HUES6 (cell line): ENCODE measurements around the gene ZBED5.
"Not testable (repeated sequence)": the region's sequence is repeated elsewhere in the genome, so short reads cannot be mapped to it uniquely, and the experiment has no call there.

Experiments used
- H3K27ac ChIP-seq: 2 replicates; pipeline ENCODE4 v1.7.0; 2013; ENCODE audit warnings: low read depth, mild to moderate bottlenecking, low read length, inconsistent platforms
- H3K27me3 ChIP-seq: 2 replicates; pipeline ENCODE4 v1.6.1; 2013; ENCODE audit warnings: low read length; ENCODE audit not compliant: control insufficient read depth, insufficient read depth
- H3K36me3 ChIP-seq: 2 replicates; pipeline ENCODE4 v1.6.1; 2013; ENCODE audit warnings: low read length; ENCODE audit not compliant: control insufficient read depth, insufficient read depth
- H3K4me1 ChIP-seq: 2 replicates; pipeline ENCODE4 v1.6.1; 2013; ENCODE audit warnings: low read length; ENCODE audit not compliant: control insufficient read depth, insufficient read depth
- H3K4me3 ChIP-seq: 2 replicates; pipeline ENCODE4 v1.5.1; 2013; ENCODE audit warnings: low read depth, low read length
- H3K9ac ChIP-seq: one replicate; pipeline ENCODE4 v1.6.1; 2013; ENCODE audit warnings: mild to moderate bottlenecking, low read length
- H3K9me3 ChIP-seq: 2 replicates; pipeline ENCODE4 v1.6.1; 2013; ENCODE audit warnings: low read depth, low read length; ENCODE audit not compliant: control insufficient read depth, insufficient read depth

Gene ZBED5

GRCh38 chr11:10829139-10829538 is 28.7 kb downstream of the ZBED5 start:
- H3K4me3 ChIP-seq, result no peak overlapping the region
- H3K9me3 ChIP-seq, result peaks cover 8% of the 10 kb centered on the region
- H3K27me3 ChIP-seq, result no peaks in the 10 kb centered on the region
- no peaks in the 10 kb centered on the region for H3K4me1 ChIP-seq
- no peak overlapping the region for H3K27ac ChIP-seq
- H3K36me3 ChIP-seq, result no peaks in the 10 kb centered on the region
- no peak overlapping the region for H3K9ac ChIP-seq

- H3K4me1 ChIP-seq, result no peaks in the 10 kb centered on the region
- H3K27me3 ChIP-seq, result no peaks in the 10 kb centered on the region
- no peaks in the 10 kb centered on the region for H3K36me3 ChIP-seq
- H3K9me3 ChIP-seq, result peaks cover 8% of the 10 kb centered on the region
- no peak overlapping the region for H3K4me3 ChIP-seq
- no peak overlapping the region for H3K27ac ChIP-seq
- H3K9ac ChIP-seq, result no peak overlapping the region
Observed at GRCh38 chr11:10828402-10828801, 29.5 kb downstream of the ZBED5 start.

- no peaks in the 10 kb centered on the region for H3K36me3 ChIP-seq
- no peak overlapping the region for H3K4me3 ChIP-seq
- peaks cover 8% of the 10 kb centered on the region for H3K9me3 ChIP-seq
Observed at GRCh38 chr11:10824888-10825287, 33.0 kb downstream of the ZBED5 start.

GRCh38 chr11:10823152-10823579 is 34.7 kb downstream of the ZBED5 start:
- H3K36me3 ChIP-seq, result no peaks in the 10 kb centered on the region
- no peak overlapping the region for H3K9ac ChIP-seq
- H3K27me3 ChIP-seq, result no peaks in the 10 kb centered on the region
- no peaks in the 10 kb centered on the region for H3K4me1 ChIP-seq
- H3K27ac ChIP-seq, result no peak overlapping the region
- no peak overlapping the region for H3K4me3 ChIP-seq
- H3K9me3 ChIP-seq, result no peaks in the 10 kb centered on the region

More at GRCh38 chr11:10824888-10825287, 33.0 kb downstream of the ZBED5 start:
- H3K27me3 ChIP-seq, result no peaks in the 10 kb centered on the region
- H3K9ac ChIP-seq, result no peak overlapping the region
- H3K27ac ChIP-seq, result no peak overlapping the region
- no peaks in the 10 kb centered on the region for H3K4me1 ChIP-seq

GRCh38 chr11:10822491-10822890 is 35.4 kb downstream of the ZBED5 start:
- not testable (repeated sequence) for H3K4me1 ChIP-seq, H3K27me3 ChIP-seq, H3K9me3 ChIP-seq, H3K9ac ChIP-seq, H3K4me3 ChIP-seq, H3K36me3 ChIP-seq, H3K27ac ChIP-seq

GRCh38 chr11:10818594-10818993 is 39.3 kb downstream of the ZBED5 start:
- H3K4me1 ChIP-seq, result no peaks in the 10 kb centered on the region
- H3K27ac ChIP-seq, result no peak overlapping the region

GRCh38 chr11:10813945-10814344 is 43.9 kb downstream of the ZBED5 start:
- no peaks in the 10 kb centered on the region for H3K27me3 ChIP-seq
- no peaks in the 10 kb centered on the region for H3K36me3 ChIP-seq
- H3K4me1 ChIP-seq, result peaks cover 4% of the 10 kb centered on the region; the same call in 1 of the 2 replicates
- H3K27ac ChIP-seq, result no peak overlapping the region
- no peaks in the 10 kb centered on the region for H3K9me3 ChIP-seq
- no peak overlapping the region for H3K9ac ChIP-seq
- H3K4me3 ChIP-seq, result no peak overlapping the region

More at GRCh38 chr11:10818594-10818993, 39.3 kb downstream of the ZBED5 start:
- H3K27me3 ChIP-seq, result no peaks in the 10 kb centered on the region
- no peak overlapping the region for H3K9ac ChIP-seq
- H3K4me3 ChIP-seq, result no peak overlapping the region
- no peaks in the 10 kb centered on the region for H3K36me3 ChIP-seq
- no peaks in the 10 kb centered on the region for H3K9me3 ChIP-seq

GRCh38 chr11:10809373-10810160 is 48.3 kb downstream of the ZBED5 start:
- peak overlapping the region; percentile 100 for H3K4me3 ChIP-seq
- H3K9me3 ChIP-seq, result no peaks in the 10 kb centered on the region
- H3K9ac ChIP-seq, result peak overlapping the region; percentile 100
- H3K36me3 ChIP-seq, result peaks cover 37% of the 10 kb centered on the region
- H3K27me3 ChIP-seq, result no peaks in the 10 kb centered on the region
- H3K4me1 ChIP-seq, result peaks cover 8% of the 10 kb centered on the region
- H3K27ac ChIP-seq, result peak overlapping the region; percentile 100

GRCh38 chr11:10808553-10809372 is 49.1 kb downstream of the ZBED5 start, which contains the start of gene EIF4G2:
TSS of gene EIF4G2 (minus strand) at chr11:10808926.
- H3K27me3 ChIP-seq, result no peaks in the 10 kb centered on the region
- peaks cover 8% of the 10 kb centered on the region for H3K4me1 ChIP-seq
- H3K27ac ChIP-seq, result peak within 1 kb of the TSS; percentile 100
- peak within 1 kb of the TSS; percentile 100 for H3K4me3 ChIP-seq
- no peaks in the 10 kb centered on the region for H3K9me3 ChIP-seq
- H3K9ac ChIP-seq, result peak within 1 kb of the TSS; percentile 100
- H3K36me3 ChIP-seq, result peaks cover 45% of the 10 kb centered on the region

GRCh38 chr11:10808235-10808552 is 49.7 kb downstream of the ZBED5 start:
- Histone ChIP-seq H3K9ac (peak overlapping the region; percentile 100), H3K27ac (peak overlapping the region; percentile 100), H3K27me3 (no peaks in the 10 kb centered on the region), H3K4me1 (peaks cover 8% of the 10 kb centered on the region), H3K4me3 (peak overlapping the region; percentile 100), H3K36me3 (peaks cover 51% of the 10 kb centered on the region), H3K9me3 (no peaks in the 10 kb centered on the region)
